GM12801 (cell line): ENCODE results near the gene KTN1.

ENCODE experiments used
- TF ChIP-seq, protein P1 (sequence below): IDR thresholded peaks from one replicate; pipeline ENCODE4 v1.5.1; 2011; ENCODE audit warnings: control low read depth; ENCODE audit not compliant: insufficient read length; ENCODE audit errors: extremely low read depth

Gene KTN1, protein sequence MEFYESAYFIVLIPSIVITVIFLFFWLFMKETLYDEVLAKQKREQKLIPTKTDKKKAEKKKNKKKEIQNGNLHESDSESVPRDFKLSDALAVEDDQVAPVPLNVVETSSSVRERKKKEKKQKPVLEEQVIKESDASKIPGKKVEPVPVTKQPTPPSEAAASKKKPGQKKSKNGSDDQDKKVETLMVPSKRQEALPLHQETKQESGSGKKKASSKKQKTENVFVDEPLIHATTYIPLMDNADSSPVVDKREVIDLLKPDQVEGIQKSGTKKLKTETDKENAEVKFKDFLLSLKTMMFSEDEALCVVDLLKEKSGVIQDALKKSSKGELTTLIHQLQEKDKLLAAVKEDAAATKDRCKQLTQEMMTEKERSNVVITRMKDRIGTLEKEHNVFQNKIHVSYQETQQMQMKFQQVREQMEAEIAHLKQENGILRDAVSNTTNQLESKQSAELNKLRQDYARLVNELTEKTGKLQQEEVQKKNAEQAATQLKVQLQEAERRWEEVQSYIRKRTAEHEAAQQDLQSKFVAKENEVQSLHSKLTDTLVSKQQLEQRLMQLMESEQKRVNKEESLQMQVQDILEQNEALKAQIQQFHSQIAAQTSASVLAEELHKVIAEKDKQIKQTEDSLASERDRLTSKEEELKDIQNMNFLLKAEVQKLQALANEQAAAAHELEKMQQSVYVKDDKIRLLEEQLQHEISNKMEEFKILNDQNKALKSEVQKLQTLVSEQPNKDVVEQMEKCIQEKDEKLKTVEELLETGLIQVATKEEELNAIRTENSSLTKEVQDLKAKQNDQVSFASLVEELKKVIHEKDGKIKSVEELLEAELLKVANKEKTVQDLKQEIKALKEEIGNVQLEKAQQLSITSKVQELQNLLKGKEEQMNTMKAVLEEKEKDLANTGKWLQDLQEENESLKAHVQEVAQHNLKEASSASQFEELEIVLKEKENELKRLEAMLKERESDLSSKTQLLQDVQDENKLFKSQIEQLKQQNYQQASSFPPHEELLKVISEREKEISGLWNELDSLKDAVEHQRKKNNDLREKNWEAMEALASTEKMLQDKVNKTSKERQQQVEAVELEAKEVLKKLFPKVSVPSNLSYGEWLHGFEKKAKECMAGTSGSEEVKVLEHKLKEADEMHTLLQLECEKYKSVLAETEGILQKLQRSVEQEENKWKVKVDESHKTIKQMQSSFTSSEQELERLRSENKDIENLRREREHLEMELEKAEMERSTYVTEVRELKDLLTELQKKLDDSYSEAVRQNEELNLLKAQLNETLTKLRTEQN (N-terminal part only)

DNA sequence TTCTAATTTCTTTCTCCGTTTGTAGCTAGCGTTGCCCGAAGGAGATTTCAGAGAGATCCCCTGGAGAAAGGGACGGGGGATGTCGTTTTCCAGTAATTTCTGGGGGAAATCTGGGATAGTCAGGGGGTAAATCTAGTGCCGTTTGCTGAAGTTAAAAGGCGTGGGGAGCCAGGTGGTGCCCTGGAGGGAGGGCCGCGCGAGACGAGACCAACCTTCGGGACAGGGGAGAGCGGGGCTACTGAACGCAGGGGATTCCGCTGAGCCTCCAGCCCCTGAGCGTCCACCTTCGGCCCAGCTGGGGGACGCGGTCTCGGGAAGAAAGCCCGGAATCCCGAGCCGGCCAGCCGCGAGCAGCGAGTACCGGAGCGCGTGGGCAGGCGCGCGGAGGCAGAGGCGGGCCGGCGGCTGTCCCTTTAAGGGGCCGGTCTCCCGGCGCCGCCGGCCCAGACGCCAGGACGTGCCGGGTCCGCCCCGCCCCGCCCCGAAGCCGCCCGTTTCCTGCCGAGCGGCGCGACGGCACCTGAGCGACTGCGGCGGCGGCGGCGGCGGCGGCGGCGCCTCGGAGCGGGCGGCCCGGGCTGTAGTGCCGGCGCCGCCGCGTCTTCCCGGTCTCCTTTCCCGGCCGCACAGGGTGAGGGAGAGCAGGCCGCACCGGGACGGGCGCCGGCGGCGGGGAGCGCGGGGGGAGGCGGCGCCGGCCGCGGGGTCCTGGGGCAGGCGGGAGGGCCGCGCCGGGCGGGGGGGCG, at the start of gene KTN1:
Gene KTN1 (plus strand): TSS at position 484 of the 746 bp plus-strand sequence. CDS start 31,842 bp downstream, outside the sequence.
- TF ChIP-seq, protein P1, sequence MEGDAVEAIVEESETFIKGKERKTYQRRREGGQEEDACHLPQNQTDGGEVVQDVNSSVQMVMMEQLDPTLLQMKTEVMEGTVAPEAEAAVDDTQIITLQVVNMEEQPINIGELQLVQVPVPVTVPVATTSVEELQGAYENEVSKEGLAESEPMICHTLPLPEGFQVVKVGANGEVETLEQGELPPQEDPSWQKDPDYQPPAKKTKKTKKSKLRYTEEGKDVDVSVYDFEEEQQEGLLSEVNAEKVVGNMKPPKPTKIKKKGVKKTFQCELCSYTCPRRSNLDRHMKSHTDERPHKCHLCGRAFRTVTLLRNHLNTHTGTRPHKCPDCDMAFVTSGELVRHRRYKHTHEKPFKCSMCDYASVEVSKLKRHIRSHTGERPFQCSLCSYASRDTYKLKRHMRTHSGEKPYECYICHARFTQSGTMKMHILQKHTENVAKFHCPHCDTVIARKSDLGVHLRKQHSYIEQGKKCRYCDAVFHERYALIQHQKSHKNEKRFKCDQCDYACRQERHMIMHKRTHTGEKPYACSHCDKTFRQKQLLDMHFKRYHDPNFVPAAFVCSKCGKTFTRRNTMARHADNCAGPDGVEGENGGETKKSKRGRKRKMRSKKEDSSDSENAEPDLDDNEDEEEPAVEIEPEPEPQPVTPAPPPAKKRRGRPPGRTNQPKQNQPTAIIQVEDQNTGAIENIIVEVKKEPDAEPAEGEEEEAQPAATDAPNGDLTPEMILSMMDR, result no peak

DNA sequence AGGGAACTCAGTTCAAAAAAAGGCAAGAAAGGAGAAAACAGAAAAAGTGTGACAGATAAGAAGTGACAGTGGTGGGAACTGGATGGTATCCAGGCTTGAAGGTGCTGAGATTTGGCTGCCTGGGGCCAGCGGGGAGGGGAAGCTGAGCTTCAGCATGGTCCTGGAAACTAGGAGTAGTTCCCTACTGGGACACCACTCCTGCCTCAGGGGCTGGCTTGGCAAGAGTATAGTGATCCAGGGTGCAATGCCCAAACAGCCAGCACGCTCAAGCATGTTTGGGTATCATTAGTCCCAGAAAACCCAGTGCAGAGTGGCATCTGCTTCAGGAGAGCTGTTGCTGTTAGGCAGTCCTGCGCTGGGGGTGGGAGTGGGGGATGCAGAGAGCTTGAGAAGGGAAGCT, 49.5 kb upstream of the KTN1 start:
- TF ChIP-seq, protein P1, result no peak

DNA sequence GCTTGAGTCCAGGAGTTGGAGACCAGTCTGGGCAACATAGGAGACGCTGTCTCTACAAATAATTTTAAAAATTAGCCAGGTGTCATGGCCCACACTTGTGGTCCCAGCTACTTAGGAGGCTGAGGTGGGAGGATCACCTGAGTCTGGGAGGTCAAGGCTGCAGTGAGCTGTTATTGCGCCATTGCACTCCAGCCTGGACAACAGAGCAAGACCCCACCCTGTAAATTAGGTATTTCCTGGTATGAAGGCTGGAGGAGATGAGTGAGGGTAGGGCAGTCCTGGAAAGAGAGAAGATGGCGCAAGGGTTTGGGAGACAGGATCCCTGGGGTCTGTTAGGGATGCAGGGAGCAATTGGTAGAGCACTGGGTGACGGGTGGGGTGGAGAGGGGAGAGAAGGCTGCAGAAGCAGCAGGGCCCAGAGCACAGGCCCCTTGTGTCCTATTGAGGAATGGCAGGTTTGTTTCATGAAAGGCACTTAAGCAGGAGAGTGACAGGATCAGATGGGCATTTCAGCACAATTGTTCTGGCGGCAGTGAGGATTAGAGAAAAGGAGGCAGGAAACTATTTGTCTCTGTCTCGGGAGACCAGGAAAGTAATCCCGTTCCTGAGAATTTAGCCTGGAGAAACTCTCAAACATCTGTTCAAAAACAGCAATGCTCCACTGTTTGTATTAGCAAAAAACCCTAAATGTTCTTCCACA, 47.2 kb upstream of the KTN1 start:
- TF ChIP-seq, protein P1, result no peak

DNA sequence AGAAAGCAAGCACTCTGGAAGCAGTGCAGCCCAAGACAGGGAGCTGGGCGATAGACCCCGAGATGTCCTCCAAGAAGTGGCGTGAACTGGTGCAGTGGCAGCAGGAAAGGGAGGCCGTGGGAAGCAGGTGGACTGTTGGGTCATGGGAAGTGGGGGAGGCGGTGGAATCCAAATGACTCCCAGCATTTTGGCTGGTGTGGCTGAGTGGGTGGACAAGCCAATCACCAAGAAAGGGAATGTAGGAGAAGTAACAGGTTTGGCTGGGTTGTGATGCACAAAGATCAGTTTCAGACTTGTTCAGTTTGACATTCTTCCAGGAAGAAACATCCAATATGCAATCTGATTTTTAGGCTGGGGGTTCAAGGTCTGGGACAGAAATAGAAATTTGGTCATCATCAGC, 46.0 kb upstream of the KTN1 start:
- TF ChIP-seq, protein P1, result no peak

DNA sequence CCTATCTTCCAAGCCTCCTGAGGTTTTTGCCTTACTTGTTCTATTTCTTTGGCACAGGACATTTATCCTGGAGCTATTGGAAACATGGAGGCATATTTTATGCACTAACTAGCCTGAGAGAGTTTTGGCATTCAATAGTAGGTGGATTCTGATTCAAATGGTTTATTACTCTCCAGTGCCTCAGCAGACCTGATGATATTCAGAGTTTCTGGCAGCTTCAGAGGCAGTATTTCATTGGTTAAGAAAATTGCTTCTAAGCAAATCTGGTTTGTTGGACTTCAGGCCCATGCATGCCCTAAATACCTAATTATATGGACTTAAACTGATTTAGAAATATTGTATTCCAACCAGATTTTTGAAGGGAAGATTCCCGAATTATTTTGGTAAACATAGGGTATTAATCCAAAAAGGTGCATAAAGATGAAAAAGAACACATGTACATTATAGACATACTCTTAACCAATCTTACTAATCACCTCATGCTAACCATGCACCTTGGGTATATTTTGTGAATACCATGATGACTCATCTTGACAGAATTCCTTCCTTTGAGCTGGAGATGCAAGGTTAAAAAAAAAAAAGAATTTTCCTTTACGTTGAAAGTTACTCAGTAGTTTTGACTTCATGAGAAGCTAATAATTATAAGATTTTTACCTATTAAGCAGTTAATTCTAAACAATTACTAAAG, 44.3 kb upstream of the KTN1 start:
- TF ChIP-seq, protein P1, result no peak

DNA sequence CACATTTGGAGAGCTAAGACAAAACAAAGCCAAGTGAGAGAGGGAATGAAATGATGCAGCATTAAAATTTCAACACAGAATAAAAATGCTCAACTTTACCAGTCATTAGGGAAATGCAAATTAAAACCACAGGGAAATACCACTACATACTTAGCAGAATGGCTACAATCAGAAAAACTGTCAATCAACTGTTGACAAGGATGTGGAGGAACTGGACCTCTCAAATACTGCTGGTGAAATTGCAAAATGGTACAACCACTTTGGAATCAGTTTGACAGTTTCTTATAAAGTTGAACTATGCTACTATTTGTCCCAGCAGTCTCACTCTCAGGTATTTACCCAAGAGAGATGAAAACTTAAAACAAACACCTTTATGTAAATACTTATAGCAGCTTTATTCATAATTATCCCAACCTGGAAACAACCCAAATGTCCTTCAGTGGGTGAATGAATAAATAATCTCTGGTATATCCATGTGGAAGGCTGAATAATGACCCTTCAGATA, 43.8 kb upstream of the KTN1 start:
- TF ChIP-seq, protein P1, result no peak
